Measurements from ENCODE around the gene CHRNB1. TPM values are rescaled to one million over a fixed set of nuclear protein-coding genes. Genes with fewer than 3 reads are reported as not detected.

Gene CHRNB1
- total and polyA plus RNA-seq, 5 donors from 2014 or later: 7.6 to 28.7 (median 26.2) TPM

GRCh38 chr17:7475764-7476422, 31.0 kb downstream of the CHRNB1 start:
- H3K27me3 Mint-ChIP-seq: peaks cover 4% of the 10 kb centered on the region
- Histone ChIP-seq H3K27me3 (ENCODE audit: control insufficient read depth, insufficient read depth, low read length) (no peaks in the 10 kb centered on the region), H3K4me3 (ENCODE audit: low read depth, low read length) (no peak overlapping the region), H3K36me3 (ENCODE audit: control insufficient read depth, insufficient read depth, low read length) (no peaks in the 10 kb centered on the region), H3K4me1 (ENCODE audit: control insufficient read depth, insufficient read depth, low read length, poor library complexity, severe bottlenecking) (peaks cover 31% of the 10 kb centered on the region), H3K9me3 (ENCODE audit: control insufficient read depth in 2 of 2, low read length in 2 of 2) (no peaks in the 10 kb centered on the region), H3K27ac (ENCODE audit: insufficient read depth, low read length, poor library complexity, severe bottlenecking) (no peak overlapping the region)
- H3K27ac Mint-ChIP-seq: peak overlapping the region; percentile 0 to 60 (median 57)
- H3K4me1 Mint-ChIP-seq: peaks cover 6 to 74% (median 43%) of the 10 kb centered on the region in 4 donors
- H3K4me3 Mint-ChIP-seq: peak overlapping the region in 3 of 4 donors; percentile 93 to 97 (median 96)
- ATAC-seq (ENCODE audit: low read depth in 2 of 2): no peak
- H3K9me3 Mint-ChIP-seq: no peaks in the 10 kb centered on the region
- DNase-seq: no peak
- H3K36me3 Mint-ChIP-seq: peaks cover 5% of the 10 kb centered on the region

GRCh38 chr17:7476494-7476893, 31.6 kb downstream of the CHRNB1 start:
- Mint-ChIP-seq H3K4me1 (peaks cover 6 to 73% (median 42%) of the 10 kb centered on the region in 4 donors), H3K36me3 (peaks cover 5% of the 10 kb centered on the region), H3K27ac (peak overlapping the region in 2 of 3 donors; percentile 57 to 60), H3K4me3 (peak overlapping the region; percentile 17 to 97 (median 94)), H3K27me3 (peaks cover 4% of the 10 kb centered on the region), H3K9me3 (no peaks in the 10 kb centered on the region)
- Histone ChIP-seq H3K4me1 (ENCODE audit: control insufficient read depth, insufficient read depth, low read length, poor library complexity, severe bottlenecking) (peaks cover 32% of the 10 kb centered on the region), H3K27me3 (ENCODE audit: control insufficient read depth, insufficient read depth, low read length) (no peaks in the 10 kb centered on the region), H3K4me3 (ENCODE audit: low read depth, low read length) (no peak overlapping the region), H3K36me3 (ENCODE audit: control insufficient read depth, insufficient read depth, low read length) (no peaks in the 10 kb centered on the region), H3K9me3 (ENCODE audit: control insufficient read depth in 2 of 2, low read length in 2 of 2) (no peaks in the 10 kb centered on the region), H3K27ac (ENCODE audit: insufficient read depth, low read length, poor library complexity, severe bottlenecking) (no peak overlapping the region)
- no peak for DNase-seq
- no peak for ATAC-seq (ENCODE audit: low read depth in 2 of 2)

DNA sequence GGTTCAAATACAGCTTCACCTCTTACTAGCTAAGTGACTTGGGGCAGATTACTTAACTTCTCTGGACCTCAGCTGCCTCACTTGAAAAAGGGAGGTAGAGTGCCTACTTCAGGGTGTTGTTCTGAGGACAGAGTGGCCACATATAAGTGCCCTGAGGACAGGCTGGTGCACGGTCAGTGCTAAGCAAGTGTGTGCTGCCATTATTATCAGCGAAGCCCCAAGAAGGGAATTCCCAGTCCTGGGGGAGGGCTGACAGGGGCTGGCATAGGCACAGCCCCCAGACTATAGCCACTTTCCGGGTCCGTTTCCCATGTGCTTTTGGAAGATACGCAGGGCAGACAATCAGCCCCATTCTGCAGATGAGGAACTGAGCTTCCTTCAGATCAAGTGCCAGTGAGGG, 32.1 kb downstream of the CHRNB1 start:
- Histone ChIP-seq H3K4me1 (ENCODE audit: control insufficient read depth, insufficient read depth, low read length, poor library complexity, severe bottlenecking) (peaks cover 35% of the 10 kb centered on the region), H3K27ac (ENCODE audit: insufficient read depth, low read length, poor library complexity, severe bottlenecking) (peak overlapping the region; percentile 98), H3K36me3 (ENCODE audit: control insufficient read depth, insufficient read depth, low read length) (no peaks in the 10 kb centered on the region), H3K27me3 (ENCODE audit: control insufficient read depth, insufficient read depth, low read length) (no peaks in the 10 kb centered on the region), H3K4me3 (ENCODE audit: low read depth, low read length) (no peak overlapping the region), H3K9me3 (ENCODE audit: control insufficient read depth in 2 of 2, low read length in 2 of 2) (no peaks in the 10 kb centered on the region)
- DNase-seq: no peak
- H3K4me1 Mint-ChIP-seq: peaks cover 6 to 73% (median 41%) of the 10 kb centered on the region in 4 donors
- no peaks in the 10 kb centered on the region for H3K9me3 Mint-ChIP-seq
- peaks cover 5% of the 10 kb centered on the region for H3K36me3 Mint-ChIP-seq
- H3K27me3 Mint-ChIP-seq: peaks cover under 1% of the 10 kb centered on the region
- no peak for ATAC-seq (ENCODE audit: low read depth in 2 of 2)
- H3K4me3 Mint-ChIP-seq: peak overlapping the region; percentile 17 to 97 (median 94)
- H3K27ac Mint-ChIP-seq: peak overlapping the region; percentile 32 to 97 (median 86)

- Histone ChIP-seq H3K27ac (ENCODE audit: insufficient read depth, low read length, poor library complexity, severe bottlenecking) (peak overlapping the region; percentile 98), H3K4me1 (ENCODE audit: control insufficient read depth, insufficient read depth, low read length, poor library complexity, severe bottlenecking) (peaks cover 37% of the 10 kb centered on the region), H3K9me3 (ENCODE audit: control insufficient read depth in 2 of 2, low read length in 2 of 2) (no peaks in the 10 kb centered on the region), H3K27me3 (ENCODE audit: control insufficient read depth, insufficient read depth, low read length) (no peaks in the 10 kb centered on the region), H3K4me3 (ENCODE audit: low read depth, low read length) (peak overlapping the region; percentile 90), H3K36me3 (ENCODE audit: control insufficient read depth, insufficient read depth, low read length) (no peaks in the 10 kb centered on the region)
- Mint-ChIP-seq H3K27ac (peak overlapping the region; percentile 32 to 97 (median 86)), H3K9me3 (no peaks in the 10 kb centered on the region), H3K4me3 (peak overlapping the region; percentile 93 to 97 (median 96)), H3K36me3 (peaks cover 5% of the 10 kb centered on the region), H3K27me3 (no peaks in the 10 kb centered on the region), H3K4me1 (peaks cover 6 to 73% (median 45%) of the 10 kb centered on the region in 4 donors)
- DNase-seq (no peak), ATAC-seq (ENCODE audit: low read depth in 2 of 2) (no peak)
Observed at GRCh38 chr17:7477392-7478275, 32.8 kb downstream of the CHRNB1 start.

GRCh38 chr17:7478276-7479212, 33.7 kb downstream of the CHRNB1 start:
- Histone ChIP-seq H3K4me3 (ENCODE audit: low read depth, low read length) (peak overlapping the region; percentile 90), H3K27me3 (ENCODE audit: control insufficient read depth, insufficient read depth, low read length) (no peaks in the 10 kb centered on the region), H3K36me3 (ENCODE audit: control insufficient read depth, insufficient read depth, low read length) (no peaks in the 10 kb centered on the region), H3K9me3 (ENCODE audit: control insufficient read depth in 2 of 2, low read length in 2 of 2) (no peaks in the 10 kb centered on the region), H3K27ac (ENCODE audit: insufficient read depth, low read length, poor library complexity, severe bottlenecking) (peak overlapping the region; percentile 98), H3K4me1 (ENCODE audit: control insufficient read depth, insufficient read depth, low read length, poor library complexity, severe bottlenecking) (peaks cover 44% of the 10 kb centered on the region)
- Mint-ChIP-seq H3K4me1 (peaks cover 6 to 79% (median 52%) of the 10 kb centered on the region in 4 donors), H3K27ac (peak overlapping the region; percentile 86 to 98 (median 97)), H3K36me3 (peaks cover 5% of the 10 kb centered on the region), H3K9me3 (no peaks in the 10 kb centered on the region), H3K4me3 (peak overlapping the region; percentile 93 to 97 (median 96)), H3K27me3 (peaks cover 2% of the 10 kb centered on the region)
- ATAC-seq (ENCODE audit: low read depth in 2 of 2) (peak; percentile 33 to 34), DNase-seq (peak; percentile 71 to 78 (median 76))

DNA sequence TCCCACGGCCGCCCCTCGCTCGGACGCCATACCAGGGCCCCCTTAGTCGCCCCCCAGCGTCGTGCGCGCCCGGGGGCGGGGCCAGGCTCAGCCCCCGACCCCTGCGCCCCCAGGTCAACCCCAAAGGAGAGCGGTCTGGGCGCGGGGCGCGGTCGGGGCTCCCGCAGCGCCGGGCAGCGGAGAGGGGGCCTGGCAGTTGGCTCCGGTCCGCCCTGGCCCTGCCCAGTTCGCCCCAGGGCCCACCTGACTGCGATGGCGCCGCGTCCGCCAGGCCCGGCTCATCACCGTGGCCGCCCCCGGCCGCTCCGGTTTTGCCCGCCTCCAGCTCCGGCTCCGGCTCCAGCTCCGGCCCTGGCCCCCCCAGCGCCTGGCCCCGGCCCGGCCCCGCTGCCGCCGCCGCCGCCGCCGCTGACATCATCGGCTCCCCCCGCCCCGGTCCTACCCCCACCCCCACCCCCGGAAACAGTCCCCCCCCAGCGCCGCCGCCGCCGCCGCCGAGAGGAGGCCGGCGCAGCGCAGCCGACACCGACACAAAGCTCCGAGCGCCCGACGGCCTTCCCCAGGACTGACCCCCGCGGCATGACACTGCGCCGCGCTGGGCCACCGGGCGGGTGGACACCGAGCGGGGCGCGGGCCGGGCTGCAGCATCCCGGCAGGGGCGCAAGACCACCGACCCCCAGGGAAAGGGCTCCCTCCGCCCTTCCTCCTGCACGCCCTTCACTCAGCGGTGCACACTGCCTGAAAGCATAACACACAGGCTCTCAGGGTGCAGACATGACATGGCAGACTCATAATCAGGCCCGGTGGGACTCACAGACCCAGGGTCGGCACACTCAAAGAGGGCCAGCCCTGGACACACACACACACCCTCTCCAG, 34.6 kb downstream of the CHRNB1 start, which contains the start of gene ZBTB4:
Gene ZBTB4 (minus strand): TSS at position 419 of the 876 bp plus-strand sequence. CDS start 12,830 bp downstream, outside the sequence.
- H3K36me3 ChIP-seq (ENCODE audit: control insufficient read depth, insufficient read depth, low read length): no peaks in the 10 kb centered on the region
- H3K4me1 ChIP-seq (ENCODE audit: control insufficient read depth, insufficient read depth, low read length, poor library complexity, severe bottlenecking): peaks cover 44% of the 10 kb centered on the region
- DNase-seq: peak; percentile 66 to 75 (median 73)
- H3K9me3 ChIP-seq (ENCODE audit: control insufficient read depth in 2 of 2, low read length in 2 of 2): no peaks in the 10 kb centered on the region
- H3K4me1 Mint-ChIP-seq: peaks cover 6 to 75% (median 55%) of the 10 kb centered on the region in 4 donors
- peak; percentile 4 to 5 for ATAC-seq (ENCODE audit: low read depth in 2 of 2)
- H3K9me3 Mint-ChIP-seq: no peaks in the 10 kb centered on the region
- peaks cover 5% of the 10 kb centered on the region for H3K36me3 Mint-ChIP-seq
- H3K4me3 Mint-ChIP-seq: peak within 1 kb of the TSS; percentile 95 to 98 (median 96)
- peak within 1 kb of the TSS; percentile 98 for H3K27ac ChIP-seq (ENCODE audit: insufficient read depth, low read length, poor library complexity, severe bottlenecking)
- H3K27me3 Mint-ChIP-seq: peaks cover 10% of the 10 kb centered on the region
- H3K4me3 ChIP-seq (ENCODE audit: low read depth, low read length): peak within 1 kb of the TSS; percentile 90
- peak within 1 kb of the TSS; percentile 97 to 98 (median 98) for H3K27ac Mint-ChIP-seq
- H3K27me3 ChIP-seq (ENCODE audit: control insufficient read depth, insufficient read depth, low read length): no peaks in the 10 kb centered on the region

Measured in CD4-positive, CD25-positive, alpha-beta regulatory T cell (primary cell).